HEK293 (cell line): ENCODE measurements around the gene SYNE1.
A peak's percentile ranks its signal among the peaks of the same experiment; 100 is the strongest.

Experiments used
- CTCF ChIA-PET: fragments of 350-600 bp; formaldehyde crosslinking; extraction: SDS; loops from one replicate; lab custom pipeline; 2021; ENCODE audit warnings: antibody characterized with exemption; lab: Yijun Ruan, JAX
- POLR2A ChIA-PET: fragments of 300-600 bp; formaldehyde crosslinking; extraction: SDS; loops from one replicate; lab custom pipeline; 2020; ENCODE audit warnings: antibody characterized with exemption, inconsistent platforms; lab: Yijun Ruan, JAX
- H3K27ac ChIP-seq: fragments of 200-500 bp; sonication (Bioruptor generic); 2 replicates; pipeline ENCODE4 v1.5.1; 2014; ENCODE audit warnings: low read depth, low read length, control low read depth, inconsistent platforms; ENCODE audit errors: extremely low read depth
- H3K36me3 ChIP-seq, 2 experiments: fragments of 200-500 bp in 1 of 2; sonication (Bioruptor generic) in 1 of 2; 1 replicate in 1 of 2; 2 replicates in 1 of 2; pipeline ENCODE4 v1.5.1; 2014 to 2017; ENCODE audit warnings: inconsistent platforms in 2 of 2, low read length in 2 of 2; ENCODE audit not compliant: control insufficient read depth in 2 of 2, insufficient read depth in 1 of 2
- H3K4me1 ChIP-seq: fragments of 200-500 bp; sonication (Bioruptor generic); 2 replicates; pipeline ENCODE4 v1.5.1; 2014; ENCODE audit warnings: mild to moderate bottlenecking, low read length, inconsistent platforms; ENCODE audit not compliant: control insufficient read depth, insufficient read depth
- H3K4me3 ChIP-seq: 2 replicates; pipeline ENCODE4 v1.5.1; 2011; ENCODE audit warnings: low read depth, mild to moderate bottlenecking, control low read depth, low read length, moderate library complexity
- H3K9me3 ChIP-seq: fragments of 200-500 bp; sonication (Bioruptor generic); 2 replicates; pipeline ENCODE4 v1.5.1; 2014; ENCODE audit warnings: low read depth, low read length, inconsistent platforms; ENCODE audit not compliant: control insufficient read depth, insufficient read depth
- GLI2 ChIP-seq: fragments of 450-650 bp; formaldehyde crosslinking; IDR thresholded peaks from 2 replicates; pipeline ENCODE4; 2017; ENCODE audit warnings: missing biosample characterization, missing genetic modification characterization, low read depth, borderline replicate concordance
- HOXC10 ChIP-seq: sonication (generic); formaldehyde crosslinking; IDR thresholded peaks from 2 replicates; pipeline ENCODE4 v1.8.1; 2023; ENCODE audit warnings: mild to moderate bottlenecking, missing genetic modification reagents
- TCF7L2 ChIP-seq: IDR thresholded peaks from 2 replicates; pipeline ENCODE4 v1.6.1; 2011; ENCODE audit warnings: low read depth, mild to moderate bottlenecking, inconsistent platforms, low read length, moderate library complexity, borderline replicate concordance
- ZFP37 ChIP-seq: fragments of 450-650 bp; formaldehyde crosslinking; IDR thresholded peaks from 2 replicates; pipeline ENCODE4 v1.5.1; 2016; ENCODE audit warnings: missing biosample characterization, missing genetic modification characterization
- ZIC2 ChIP-seq: fragments of 450-650 bp; formaldehyde crosslinking; IDR thresholded peaks from 2 replicates; pipeline ENCODE4 v1.5.1; 2016; ENCODE audit warnings: missing biosample characterization, missing genetic modification characterization
- ZNF112 ChIP-seq: fragments of 450-650 bp; formaldehyde crosslinking; IDR thresholded peaks from 2 replicates; pipeline ENCODE4 v1.5.0; 2017; ENCODE audit warnings: missing biosample characterization, missing genetic modification characterization
- ZNF174 ChIP-seq: fragments of 450-650 bp; formaldehyde crosslinking; IDR thresholded peaks from 2 replicates; pipeline ENCODE4 v1.5.0; 2017; ENCODE audit warnings: missing biosample characterization, mild to moderate bottlenecking, missing genetic modification characterization
- ZNF19 ChIP-seq: fragments of 450-650 bp; formaldehyde crosslinking; IDR thresholded peaks from 2 replicates; pipeline ENCODE4; 2016; ENCODE audit warnings: missing biosample characterization, missing genetic modification characterization, low read depth
- ZNF24 ChIP-seq: fragments of 450-650 bp; formaldehyde crosslinking; IDR thresholded peaks from 2 replicates; pipeline ENCODE4 v1.5.1; 2016; ENCODE audit warnings: missing biosample characterization, missing genetic modification characterization
- ZNF248 ChIP-seq: fragments of 450-650 bp; formaldehyde crosslinking; IDR thresholded peaks from 2 replicates; pipeline ENCODE4 v1.5.1; 2017; ENCODE audit warnings: missing biosample characterization, missing genetic modification characterization
- ZNF292 ChIP-seq: fragments of 450-650 bp; formaldehyde crosslinking; IDR thresholded peaks from 2 replicates; pipeline ENCODE4 v1.5.1; 2016; ENCODE audit warnings: low read depth, missing biosample characterization, missing genetic modification characterization, borderline replicate concordance
- ZNF302 ChIP-seq: fragments of 450-650 bp; formaldehyde crosslinking; IDR thresholded peaks from 2 replicates; pipeline ENCODE4 v1.5.1; 2016; ENCODE audit warnings: missing biosample characterization, missing genetic modification characterization, low read depth
- ZNF341 ChIP-seq: fragments of 450-650 bp; formaldehyde crosslinking; IDR thresholded peaks from 2 replicates; pipeline ENCODE4; 2016; ENCODE audit warnings: low read depth, missing biosample characterization, missing genetic modification characterization
- ZNF37A ChIP-seq: fragments of 450-650 bp; IDR thresholded peaks from 2 replicates; pipeline ENCODE4 v1.5.1; 2018; ENCODE audit warnings: missing biosample characterization, missing genetic modification characterization
- ZNF571 ChIP-seq: fragments of 450-650 bp; formaldehyde crosslinking; IDR thresholded peaks from 2 replicates; pipeline ENCODE4 v1.5.0; 2017; ENCODE audit warnings: missing biosample characterization, missing genetic modification characterization
- ZNF768 ChIP-seq: fragments of 450-650 bp; formaldehyde crosslinking; IDR thresholded peaks from 2 replicates; pipeline ENCODE4 v1.5.1; 2018; ENCODE audit warnings: missing biosample characterization, mild to moderate bottlenecking, missing genetic modification characterization
- ZNF776 ChIP-seq: fragments of 450-650 bp; formaldehyde crosslinking; IDR thresholded peaks from 2 replicates; pipeline ENCODE4 v1.5.0; 2017; ENCODE audit warnings: missing biosample characterization, missing genetic modification characterization, borderline replicate concordance
- TF ChIP-seq, protein P1 (sequence below): fragments of 450-650 bp; formaldehyde crosslinking; IDR thresholded peaks from 2 replicates; pipeline ENCODE4 v1.5.1; 2016; ENCODE audit warnings: missing biosample characterization, missing genetic modification characterization
- TF ChIP-seq, protein P2 (sequence below): fragments of 450-650 bp; formaldehyde crosslinking; IDR thresholded peaks from 2 replicates; pipeline ENCODE4 v1.5.1; 2016; ENCODE audit warnings: missing biosample characterization, missing genetic modification characterization
- TF ChIP-seq, protein P3 (sequence below): fragments of 450-650 bp; formaldehyde crosslinking; IDR thresholded peaks from 2 replicates; pipeline ENCODE4 v1.5.1; 2016; ENCODE audit warnings: missing biosample characterization, missing genetic modification characterization
- TF ChIP-seq, protein P4 (sequence below): fragments of 450-650 bp; formaldehyde crosslinking; IDR thresholded peaks from 2 replicates; pipeline ENCODE4 v1.5.1; 2017; ENCODE audit warnings: missing biosample characterization, missing genetic modification characterization
- TF ChIP-seq, protein P5 (sequence below): fragments of 450-650 bp; formaldehyde crosslinking; IDR thresholded peaks from 2 replicates; pipeline ENCODE4 v1.5.1; 2016; ENCODE audit warnings: missing biosample characterization, missing genetic modification characterization

Gene SYNE1

DNA sequence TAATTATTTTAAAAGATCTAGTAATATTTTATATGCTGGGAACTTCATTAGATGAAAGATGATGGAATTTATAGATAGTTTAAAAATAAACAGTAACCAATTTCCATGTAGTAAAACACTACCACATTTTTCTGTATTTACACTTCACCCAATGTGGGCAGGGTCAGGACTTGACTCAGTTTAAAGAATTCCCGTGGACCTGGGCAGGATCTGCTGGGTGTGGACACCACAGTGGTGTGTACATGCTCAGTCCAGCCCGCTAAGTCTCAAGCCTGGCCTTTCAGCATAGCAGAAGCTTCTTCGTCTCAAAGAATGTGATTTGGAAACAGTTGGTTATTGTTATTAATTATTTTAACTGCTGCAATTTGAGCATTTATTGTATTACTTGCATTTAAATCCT, 364.2 kb downstream of the SYNE1 start (continued):
- no peak for TF ChIP-seq HOXC10 (CRISPR knock-in tag)

DNA sequence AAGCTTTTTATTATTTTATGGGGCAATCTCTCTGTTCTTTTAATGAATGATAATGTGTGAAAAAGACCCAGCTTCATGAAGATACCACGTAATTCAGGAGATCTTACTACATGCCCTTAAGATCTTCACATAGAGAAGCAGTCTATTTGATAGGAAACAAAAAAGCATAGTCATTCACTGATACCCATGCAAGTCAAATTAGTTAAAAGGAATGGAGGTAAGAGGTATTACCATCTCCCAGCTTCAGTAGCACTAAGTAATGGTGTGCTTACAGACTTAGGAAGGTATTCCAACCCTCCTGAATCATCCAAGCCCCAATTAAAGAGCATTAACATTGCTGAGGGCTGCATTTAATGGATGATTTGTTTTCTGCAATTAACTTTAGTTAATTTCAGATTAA, 364.7 kb downstream of the SYNE1 start:
- H3K4me1 ChIP-seq: peaks cover 20% of the 10 kb centered on the region
- no peak overlapping the region for H3K4me3 ChIP-seq
- H3K9me3 ChIP-seq: no peaks in the 10 kb centered on the region
- TF ChIP-seq ZNF24 (tag by site-specific recombination) (0 out of 2 replicates have a peak, but pooled peaks have one; percentile 13), ZNF571 (tag by site-specific recombination) (no peak)
- TF ChIP-seq, all 188 proteins: peak for 1
- POLR2A ChIA-PET: interaction anchor here (2.2 kb wide), 1 partner anchor 29 kb away, joined by 6 read pairs; no protein-coding TSS in a partner anchor
- no peak overlapping the region for H3K27ac ChIP-seq
- H3K36me3 ChIP-seq: peaks cover 7 to 8% of the 10 kb centered on the region in 2 experiments; a peak in 2 of 3 replicates
- CTCF ChIA-PET: interaction anchor here (0.6 to 6.1 kb wide), 9 partner anchors 10 to 1353 kb away, joined by 3 to 28 read pairs (median 3); no protein-coding TSS in a partner anchor

DNA sequence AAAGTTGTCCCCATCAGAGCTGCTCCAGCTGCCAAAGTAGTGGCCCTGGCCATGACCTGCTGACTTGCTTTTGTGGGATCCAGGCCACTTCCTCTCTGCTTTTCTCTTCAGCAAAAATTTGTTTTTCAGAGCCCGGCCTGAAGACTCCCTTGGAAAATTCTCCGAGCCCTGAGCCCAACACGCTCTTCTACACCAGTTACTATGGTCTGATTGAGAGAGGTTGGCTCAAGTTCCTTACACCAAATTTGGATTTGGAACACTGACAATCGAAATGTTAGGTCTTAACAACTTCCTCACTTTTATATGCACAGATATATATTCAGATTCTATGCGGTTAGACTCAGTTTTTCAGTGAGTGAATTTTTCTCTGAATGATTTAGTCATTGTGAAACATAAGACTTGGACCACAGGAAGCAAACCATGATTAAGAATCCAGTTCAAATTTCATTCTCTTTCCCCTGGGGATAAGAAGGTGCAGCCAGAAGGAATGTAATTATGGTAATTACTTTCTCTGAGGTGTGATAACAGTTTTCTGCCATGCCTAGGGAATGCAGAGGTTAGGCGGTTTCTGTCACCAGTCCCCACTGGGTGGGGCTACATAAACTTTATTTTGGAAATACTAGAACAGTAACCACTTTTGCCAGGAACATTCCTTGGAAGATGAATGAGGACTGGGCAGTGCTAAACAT, 365.2 kb downstream of the SYNE1 start:
- Histone ChIP-seq H3K9me3 (no peaks in the 10 kb centered on the region), H3K27ac (no peak overlapping the region), H3K4me1 (peaks cover 20% of the 10 kb centered on the region), H3K36me3 (peaks cover 5 to 7% of the 10 kb centered on the region in 2 experiments; a peak in 2 of 3 replicates), H3K4me3 (no peak overlapping the region)
- ChIA-PET POLR2A (interaction anchor here (2.2 kb wide), 1 partner anchor 30 kb away, joined by 6 read pairs; no protein-coding TSS in a partner anchor), CTCF (interaction anchor here (0.7 to 6.1 kb wide), 8 partner anchors 11 to 398 kb away, joined by 3 to 28 read pairs (median 3); no protein-coding TSS in a partner anchor)
- TF ChIP-seq ZNF174 (no peak), ZNF768 (tag by site-specific recombination) (no peak), ZNF248 (tag by site-specific recombination) (no peak), ZNF112 (tag by site-specific recombination) (no peak), GLI2 (tag by site-specific recombination) (peak; percentile 40; the same call in 1 of the 2 replicates), ZFP37 (tag by site-specific recombination) (no peak), ZNF776 (tag by site-specific recombination) (no peak), ZNF341 (tag by site-specific recombination) (no peak), ZNF37A (tag by site-specific recombination) (no peak), ZNF292 (tag by site-specific recombination) (no peak), ZIC2 (tag by site-specific recombination) (no peak), ZNF302 (no peak), TCF7L2 (no peak), ZNF19 (tag by site-specific recombination) (no peak)
- TF ChIP-seq, protein P1, sequence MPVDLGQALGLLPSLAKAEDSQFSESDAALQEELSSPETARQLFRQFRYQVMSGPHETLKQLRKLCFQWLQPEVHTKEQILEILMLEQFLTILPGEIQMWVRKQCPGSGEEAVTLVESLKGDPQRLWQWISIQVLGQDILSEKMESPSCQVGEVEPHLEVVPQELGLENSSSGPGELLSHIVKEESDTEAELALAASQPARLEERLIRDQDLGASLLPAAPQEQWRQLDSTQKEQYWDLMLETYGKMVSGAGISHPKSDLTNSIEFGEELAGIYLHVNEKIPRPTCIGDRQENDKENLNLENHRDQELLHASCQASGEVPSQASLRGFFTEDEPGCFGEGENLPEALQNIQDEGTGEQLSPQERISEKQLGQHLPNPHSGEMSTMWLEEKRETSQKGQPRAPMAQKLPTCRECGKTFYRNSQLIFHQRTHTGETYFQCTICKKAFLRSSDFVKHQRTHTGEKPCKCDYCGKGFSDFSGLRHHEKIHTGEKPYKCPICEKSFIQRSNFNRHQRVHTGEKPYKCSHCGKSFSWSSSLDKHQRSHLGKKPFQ (tag by site-specific recombination): no peak
- TF ChIP-seq, protein P2, sequence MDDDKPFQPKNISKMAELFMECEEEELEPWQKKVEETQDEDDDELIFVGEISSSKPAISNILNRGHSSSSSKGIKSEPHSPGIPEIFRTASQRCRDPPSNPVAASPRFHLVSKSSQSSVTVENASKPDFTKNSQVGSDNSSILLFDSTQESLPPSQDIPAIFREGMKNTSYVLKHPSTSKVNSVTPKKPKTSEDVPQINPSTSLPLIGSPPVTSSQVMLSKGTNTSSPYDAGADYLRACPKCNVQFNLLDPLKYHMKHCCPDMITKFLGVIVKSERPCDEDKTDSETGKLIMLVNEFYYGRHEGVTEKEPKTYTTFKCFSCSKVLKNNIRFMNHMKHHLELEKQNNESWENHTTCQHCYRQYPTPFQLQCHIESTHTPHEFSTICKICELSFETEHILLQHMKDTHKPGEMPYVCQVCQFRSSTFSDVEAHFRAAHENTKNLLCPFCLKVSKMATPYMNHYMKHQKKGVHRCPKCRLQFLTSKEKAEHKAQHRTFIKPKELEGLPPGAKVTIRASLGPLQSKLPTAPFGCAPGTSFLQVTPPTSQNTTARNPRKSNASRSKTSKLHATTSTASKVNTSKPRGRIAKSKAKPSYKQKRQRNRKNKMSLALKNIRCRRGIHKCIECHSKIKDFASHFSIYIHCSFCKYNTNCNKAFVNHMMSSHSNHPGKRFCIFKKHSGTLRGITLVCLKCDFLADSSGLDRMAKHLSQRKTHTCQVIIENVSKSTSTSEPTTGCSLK (tag by site-specific recombination): no peak
- TF ChIP-seq, protein P3, sequence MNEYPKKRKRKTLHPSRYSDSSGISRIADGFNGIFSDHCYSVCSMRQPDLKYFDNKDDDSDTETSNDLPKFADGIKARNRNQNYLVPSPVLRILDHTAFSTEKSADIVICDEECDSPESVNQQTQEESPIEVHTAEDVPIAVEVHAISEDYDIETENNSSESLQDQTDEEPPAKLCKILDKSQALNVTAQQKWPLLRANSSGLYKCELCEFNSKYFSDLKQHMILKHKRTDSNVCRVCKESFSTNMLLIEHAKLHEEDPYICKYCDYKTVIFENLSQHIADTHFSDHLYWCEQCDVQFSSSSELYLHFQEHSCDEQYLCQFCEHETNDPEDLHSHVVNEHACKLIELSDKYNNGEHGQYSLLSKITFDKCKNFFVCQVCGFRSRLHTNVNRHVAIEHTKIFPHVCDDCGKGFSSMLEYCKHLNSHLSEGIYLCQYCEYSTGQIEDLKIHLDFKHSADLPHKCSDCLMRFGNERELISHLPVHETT (tag by site-specific recombination): peak; percentile 78
- TF ChIP-seq, protein P4, sequence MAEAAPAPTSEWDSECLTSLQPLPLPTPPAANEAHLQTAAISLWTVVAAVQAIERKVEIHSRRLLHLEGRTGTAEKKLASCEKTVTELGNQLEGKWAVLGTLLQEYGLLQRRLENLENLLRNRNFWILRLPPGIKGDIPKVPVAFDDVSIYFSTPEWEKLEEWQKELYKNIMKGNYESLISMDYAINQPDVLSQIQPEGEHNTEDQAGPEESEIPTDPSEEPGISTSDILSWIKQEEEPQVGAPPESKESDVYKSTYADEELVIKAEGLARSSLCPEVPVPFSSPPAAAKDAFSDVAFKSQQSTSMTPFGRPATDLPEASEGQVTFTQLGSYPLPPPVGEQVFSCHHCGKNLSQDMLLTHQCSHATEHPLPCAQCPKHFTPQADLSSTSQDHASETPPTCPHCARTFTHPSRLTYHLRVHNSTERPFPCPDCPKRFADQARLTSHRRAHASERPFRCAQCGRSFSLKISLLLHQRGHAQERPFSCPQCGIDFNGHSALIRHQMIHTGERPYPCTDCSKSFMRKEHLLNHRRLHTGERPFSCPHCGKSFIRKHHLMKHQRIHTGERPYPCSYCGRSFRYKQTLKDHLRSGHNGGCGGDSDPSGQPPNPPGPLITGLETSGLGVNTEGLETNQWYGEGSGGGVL: no peak
- TF ChIP-seq, protein P5, sequence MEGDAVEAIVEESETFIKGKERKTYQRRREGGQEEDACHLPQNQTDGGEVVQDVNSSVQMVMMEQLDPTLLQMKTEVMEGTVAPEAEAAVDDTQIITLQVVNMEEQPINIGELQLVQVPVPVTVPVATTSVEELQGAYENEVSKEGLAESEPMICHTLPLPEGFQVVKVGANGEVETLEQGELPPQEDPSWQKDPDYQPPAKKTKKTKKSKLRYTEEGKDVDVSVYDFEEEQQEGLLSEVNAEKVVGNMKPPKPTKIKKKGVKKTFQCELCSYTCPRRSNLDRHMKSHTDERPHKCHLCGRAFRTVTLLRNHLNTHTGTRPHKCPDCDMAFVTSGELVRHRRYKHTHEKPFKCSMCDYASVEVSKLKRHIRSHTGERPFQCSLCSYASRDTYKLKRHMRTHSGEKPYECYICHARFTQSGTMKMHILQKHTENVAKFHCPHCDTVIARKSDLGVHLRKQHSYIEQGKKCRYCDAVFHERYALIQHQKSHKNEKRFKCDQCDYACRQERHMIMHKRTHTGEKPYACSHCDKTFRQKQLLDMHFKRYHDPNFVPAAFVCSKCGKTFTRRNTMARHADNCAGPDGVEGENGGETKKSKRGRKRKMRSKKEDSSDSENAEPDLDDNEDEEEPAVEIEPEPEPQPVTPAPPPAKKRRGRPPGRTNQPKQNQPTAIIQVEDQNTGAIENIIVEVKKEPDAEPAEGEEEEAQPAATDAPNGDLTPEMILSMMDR (tag by site-specific recombination): no peak
